A549 (cell line): ENCODE measurements around the gene CPAMD8.

Experiments
- CEBPB ChIP-seq, 2 experiments: fragments of >200 bp in 1 of 2; sonication (Bioruptor Twin) in 1 of 2; formaldehyde crosslinking in 1 of 2; IDR thresholded peaks; 2 replicates each; pipeline ENCODE4 v1.6.1; 2012 to 2016
- FOSL2 ChIP-seq, 2 experiments: fragments of 450-650 bp in 1 of 2; fragments of >200 bp in 1 of 2; sonication (Bioruptor Twin) in 1 of 2; formaldehyde crosslinking; IDR thresholded peaks; 2 replicates each; pipeline versions ENCODE4 v1.5.0 to v1.6.1; 2016 to 2020; ENCODE audit warnings: mild to moderate bottlenecking in 1 of 2, moderate library complexity in 1 of 2
- POLR2A ChIP-seq: IDR thresholded peaks from 2 replicates; pipeline ENCODE4 v1.6.1; 2012; ENCODE audit warnings: mild to moderate bottlenecking, low read length
- TF ChIP-seq, protein P1 (sequence below): fragments of >200 bp; sonication (Bioruptor Twin); formaldehyde crosslinking; IDR thresholded peaks from 3 replicates; pipeline ENCODE4 v1.5.1; 2016
- TF ChIP-seq, protein P2 (sequence below): fragments of 150-350 bp; IDR thresholded peaks from 2 replicates; pipeline ENCODE4 v1.6.1; 2014; ENCODE audit warnings: low read depth, mild to moderate bottlenecking, low read length
- TF ChIP-seq, protein P3 (sequence below): fragments of 450-650 bp; IDR thresholded peaks from 2 replicates; pipeline ENCODE4 v1.6.1; 2014; ENCODE audit warnings: antibody characterized with exemption

DNA sequence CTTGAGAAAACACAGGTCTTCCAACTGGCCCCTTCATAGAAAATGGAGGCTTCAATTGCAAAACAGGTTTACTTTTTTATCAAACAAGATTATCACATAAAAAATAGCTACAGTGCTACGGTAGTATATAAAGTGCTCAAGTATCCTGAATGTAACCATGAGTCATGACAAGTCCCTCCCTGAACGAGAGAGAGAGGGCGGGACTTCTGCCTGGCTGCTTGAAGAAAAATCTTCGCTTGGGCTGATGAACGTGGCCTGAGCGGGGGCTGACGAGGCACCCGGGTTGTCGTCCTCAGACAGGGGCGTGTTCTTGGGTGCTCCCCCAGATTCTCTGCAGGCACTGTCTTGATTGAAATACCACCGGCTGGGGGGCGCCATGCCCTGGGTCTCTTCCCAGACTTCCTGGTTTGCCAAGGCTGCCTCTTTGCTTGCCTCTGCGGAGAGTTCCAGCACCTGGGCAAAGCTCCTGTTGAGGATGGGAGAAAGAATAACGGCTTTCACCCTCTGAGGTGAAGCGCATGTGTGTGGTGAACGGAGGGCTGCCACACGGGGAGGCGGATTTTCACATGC, 23.2 kb upstream of the CPAMD8 start:
- TF ChIP-seq, protein P1, sequence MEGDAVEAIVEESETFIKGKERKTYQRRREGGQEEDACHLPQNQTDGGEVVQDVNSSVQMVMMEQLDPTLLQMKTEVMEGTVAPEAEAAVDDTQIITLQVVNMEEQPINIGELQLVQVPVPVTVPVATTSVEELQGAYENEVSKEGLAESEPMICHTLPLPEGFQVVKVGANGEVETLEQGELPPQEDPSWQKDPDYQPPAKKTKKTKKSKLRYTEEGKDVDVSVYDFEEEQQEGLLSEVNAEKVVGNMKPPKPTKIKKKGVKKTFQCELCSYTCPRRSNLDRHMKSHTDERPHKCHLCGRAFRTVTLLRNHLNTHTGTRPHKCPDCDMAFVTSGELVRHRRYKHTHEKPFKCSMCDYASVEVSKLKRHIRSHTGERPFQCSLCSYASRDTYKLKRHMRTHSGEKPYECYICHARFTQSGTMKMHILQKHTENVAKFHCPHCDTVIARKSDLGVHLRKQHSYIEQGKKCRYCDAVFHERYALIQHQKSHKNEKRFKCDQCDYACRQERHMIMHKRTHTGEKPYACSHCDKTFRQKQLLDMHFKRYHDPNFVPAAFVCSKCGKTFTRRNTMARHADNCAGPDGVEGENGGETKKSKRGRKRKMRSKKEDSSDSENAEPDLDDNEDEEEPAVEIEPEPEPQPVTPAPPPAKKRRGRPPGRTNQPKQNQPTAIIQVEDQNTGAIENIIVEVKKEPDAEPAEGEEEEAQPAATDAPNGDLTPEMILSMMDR, result no peak
- TF ChIP-seq POLR2A (no peak), CEBPB (IDR thresholded peaks at IDR 0.05) (no peak), FOSL2 (IDR thresholded peaks at IDR 0.05) (no peak), FOSL2 (CRISPR knock-in tag; IDR thresholded peaks at IDR 0.05) (no peak)
- TF ChIP-seq, protein P2, sequence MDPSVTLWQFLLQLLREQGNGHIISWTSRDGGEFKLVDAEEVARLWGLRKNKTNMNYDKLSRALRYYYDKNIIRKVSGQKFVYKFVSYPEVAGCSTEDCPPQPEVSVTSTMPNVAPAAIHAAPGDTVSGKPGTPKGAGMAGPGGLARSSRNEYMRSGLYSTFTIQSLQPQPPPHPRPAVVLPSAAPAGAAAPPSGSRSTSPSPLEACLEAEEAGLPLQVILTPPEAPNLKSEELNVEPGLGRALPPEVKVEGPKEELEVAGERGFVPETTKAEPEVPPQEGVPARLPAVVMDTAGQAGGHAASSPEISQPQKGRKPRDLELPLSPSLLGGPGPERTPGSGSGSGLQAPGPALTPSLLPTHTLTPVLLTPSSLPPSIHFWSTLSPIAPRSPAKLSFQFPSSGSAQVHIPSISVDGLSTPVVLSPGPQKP, result no peak
- TF ChIP-seq, protein P3, sequence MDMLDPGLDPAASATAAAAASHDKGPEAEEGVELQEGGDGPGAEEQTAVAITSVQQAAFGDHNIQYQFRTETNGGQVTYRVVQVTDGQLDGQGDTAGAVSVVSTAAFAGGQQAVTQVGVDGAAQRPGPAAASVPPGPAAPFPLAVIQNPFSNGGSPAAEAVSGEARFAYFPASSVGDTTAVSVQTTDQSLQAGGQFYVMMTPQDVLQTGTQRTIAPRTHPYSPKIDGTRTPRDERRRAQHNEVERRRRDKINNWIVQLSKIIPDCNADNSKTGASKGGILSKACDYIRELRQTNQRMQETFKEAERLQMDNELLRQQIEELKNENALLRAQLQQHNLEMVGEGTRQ, result no peak
